Central memory CD8-positive, alpha-beta T cell (primary cell): ENCODE data around the gene PARVA.

ENCODE experiments used
- ATAC-seq: fragments of 150-1000 bp; cut with Tn5 transposase; replicated peaks from 2 replicates; pipeline ENCODE4 v1.10.0; 2022; ENCODE audit warnings: mild to moderate bottlenecking, moderate FRiP score, moderate number of reproducible peaks; ENCODE audit not compliant: poor library complexity, severe bottlenecking; ENCODE audit errors: extremely low read depth
- DNase-seq, 2 donors: peaks; one replicate each; pipeline ENCODE4 v3.0.0; 2021; ENCODE audit warnings: low spot score in 2 of 2
- H3K27ac Mint-ChIP-seq: one replicate; pipeline ENCODE4 v1.8.0; 2022; ENCODE audit warnings: low read depth, mild to moderate bottlenecking, moderate library complexity, mixed read lengths
- H3K27me3 Mint-ChIP-seq: one replicate; pipeline ENCODE4 v1.8.0; 2022; ENCODE audit warnings: mixed read lengths
- H3K36me3 Mint-ChIP-seq: one replicate; pipeline ENCODE4 v1.8.0; 2022; ENCODE audit warnings: mild to moderate bottlenecking, moderate library complexity, mixed read lengths; ENCODE audit not compliant: insufficient read depth
- H3K4me1 Mint-ChIP-seq: one replicate; pipeline ENCODE4 v1.8.0; 2022; ENCODE audit warnings: mixed read lengths
- H3K4me3 Mint-ChIP-seq: one replicate; pipeline ENCODE4 v1.8.0; 2022; ENCODE audit warnings: mild to moderate bottlenecking, moderate library complexity, mixed read lengths
- H3K9me3 Mint-ChIP-seq: one replicate; pipeline ENCODE4 v1.8.0; 2022; ENCODE audit warnings: mixed read lengths

PARVA gene

GRCh38 chr11:12560362-12560761, 183.0 kb downstream of the PARVA start:
- H3K9me3 Mint-ChIP-seq = no peaks in the 10 kb centered on the region
- peaks cover 64% of the 10 kb centered on the region for H3K27me3 Mint-ChIP-seq
- DNase-seq (no peak), ATAC-seq (no peak)
- no peak overlapping the region for H3K4me3 Mint-ChIP-seq
- H3K36me3 Mint-ChIP-seq = no peaks in the 10 kb centered on the region
- H3K27ac Mint-ChIP-seq = no peak overlapping the region
- no peaks in the 10 kb centered on the region for H3K4me1 Mint-ChIP-seq

GRCh38 chr11:12560861-12561260, 183.5 kb downstream of the PARVA start:
- Mint-ChIP-seq H3K9me3 (no peaks in the 10 kb centered on the region), H3K27ac (no peak overlapping the region), H3K4me3 (no peak overlapping the region), H3K4me1 (no peaks in the 10 kb centered on the region), H3K27me3 (peaks cover 62% of the 10 kb centered on the region), H3K36me3 (no peaks in the 10 kb centered on the region)
- no peak for ATAC-seq
- no peak for DNase-seq

GRCh38 chr11:12564012-12564411, 186.6 kb downstream of the PARVA start:
- Mint-ChIP-seq H3K36me3 (no peaks in the 10 kb centered on the region), H3K4me3 (no peak overlapping the region), H3K4me1 (no peaks in the 10 kb centered on the region), H3K9me3 (no peaks in the 10 kb centered on the region), H3K27ac (no peak overlapping the region), H3K27me3 (peaks cover 44% of the 10 kb centered on the region)
- ATAC-seq (no peak), DNase-seq (no peak)

GRCh38 chr11:12565406-12565805, 188.0 kb downstream of the PARVA start:
- no peaks in the 10 kb centered on the region for H3K9me3 Mint-ChIP-seq
- H3K4me3 Mint-ChIP-seq = no peak overlapping the region
- DNase-seq (no peak), ATAC-seq (no peak)
- no peak overlapping the region for H3K27ac Mint-ChIP-seq
- peaks cover 39% of the 10 kb centered on the region for H3K27me3 Mint-ChIP-seq
- no peaks in the 10 kb centered on the region for H3K36me3 Mint-ChIP-seq
- H3K4me1 Mint-ChIP-seq = no peaks in the 10 kb centered on the region

GRCh38 chr11:12567746-12568460, 190.5 kb downstream of the PARVA start:
- Mint-ChIP-seq H3K9me3 (no peaks in the 10 kb centered on the region), H3K27me3 (peaks cover 40% of the 10 kb centered on the region)
- ATAC-seq = no peak

GRCh38 chr11:12569499-12570425, 192.4 kb downstream of the PARVA start:
- Mint-ChIP-seq H3K27ac (no peak overlapping the region), H3K27me3 (peaks cover 56% of the 10 kb centered on the region)

More at GRCh38 chr11:12567746-12568460, 190.5 kb downstream of the PARVA start:
- Mint-ChIP-seq H3K36me3 (no peaks in the 10 kb centered on the region), H3K27ac (no peak overlapping the region), H3K4me3 (no peak overlapping the region), H3K4me1 (no peaks in the 10 kb centered on the region)
- no peak for DNase-seq

GRCh38 chr11:12573707-12574485, 196.5 kb downstream of the PARVA start:
- Mint-ChIP-seq H3K4me3 (no peak overlapping the region), H3K27me3 (peaks cover 69% of the 10 kb centered on the region), H3K9me3 (no peaks in the 10 kb centered on the region), H3K4me1 (no peaks in the 10 kb centered on the region), H3K36me3 (no peaks in the 10 kb centered on the region), H3K27ac (no peak overlapping the region)
- no peak for DNase-seq
- no peak for ATAC-seq

More at GRCh38 chr11:12569499-12570425, 192.4 kb downstream of the PARVA start:
- no peaks in the 10 kb centered on the region for H3K36me3 Mint-ChIP-seq
- DNase-seq (no peak), ATAC-seq (no peak)
- no peak overlapping the region for H3K4me3 Mint-ChIP-seq
- no peaks in the 10 kb centered on the region for H3K9me3 Mint-ChIP-seq
- H3K4me1 Mint-ChIP-seq = no peaks in the 10 kb centered on the region

GRCh38 chr11:12577725-12578644, 200.6 kb downstream of the PARVA start:
- Mint-ChIP-seq H3K4me3 (no peak overlapping the region), H3K9me3 (no peaks in the 10 kb centered on the region), H3K27me3 (peaks cover 74% of the 10 kb centered on the region), H3K36me3 (no peaks in the 10 kb centered on the region), H3K27ac (no peak overlapping the region), H3K4me1 (no peaks in the 10 kb centered on the region)
- DNase-seq (no peak), ATAC-seq (no peak)

- Mint-ChIP-seq H3K4me3 (no peak overlapping the region), H3K36me3 (no peaks in the 10 kb centered on the region), H3K27ac (no peak overlapping the region), H3K9me3 (no peaks in the 10 kb centered on the region), H3K27me3 (peaks cover 68% of the 10 kb centered on the region), H3K4me1 (no peaks in the 10 kb centered on the region)
- ATAC-seq (no peak), DNase-seq (no peak)
These were observed 204.0 kb downstream of the PARVA start for GRCh38 chr11:12581416-12581815.

GRCh38 chr11:12581923-12582322, 204.6 kb downstream of the PARVA start:
- Mint-ChIP-seq H3K27me3 (peaks cover 66% of the 10 kb centered on the region), H3K36me3 (no peaks in the 10 kb centered on the region), H3K9me3 (no peaks in the 10 kb centered on the region), H3K4me3 (no peak overlapping the region), H3K27ac (no peak overlapping the region), H3K4me1 (no peaks in the 10 kb centered on the region)
- no peak for DNase-seq
- ATAC-seq = no peak
